Psoas muscle (tissue), 8 donors: ENCODE measurements around the gene RHBDD3. TPM values are rescaled to one million over a fixed set of nuclear protein-coding genes. Genes with fewer than 3 reads are reported as not detected.
"Not testable (repeated sequence)": the region's sequence is repeated elsewhere in the genome, so short reads cannot be mapped to it uniquely, and the experiment has no call there.

Source experiments
- ATAC-seq, 4 donors: fragments of 200-7000 bp; cut with Tn5 transposase; one replicate each; pipeline ENCODE4 v1.9.1; 2020; ENCODE audit warnings: moderate library complexity in 3 of 4, mild to moderate bottlenecking in 2 of 4
- DNase-seq, 2 donors: peaks; one replicate each; pipeline ENCODE4 v3.0.0-alpha.2; 2020
- H3K27ac ChIP-seq: fragments of 200-600 bp; one replicate; pipeline ENCODE4 v1.8.0; 2022
- H3K27me3 ChIP-seq, 3 donors: fragments of 200-600 bp in 1 of 3; one replicate each; pipeline versions ENCODE4 v1.6.1 to v1.8.0; 2013 to 2022; ENCODE audit warnings: low read length in 2 of 3, mild to moderate bottlenecking in 2 of 3, moderate library complexity in 1 of 3; ENCODE audit not compliant: insufficient read depth in 3 of 3
- H3K36me3 ChIP-seq, 2 donors: fragments of 200-600 bp in 1 of 2; one replicate each; pipeline versions ENCODE4 v1.6.1 to v1.8.0; 2013 to 2022; ENCODE audit warnings: low read depth in 1 of 2, mild to moderate bottlenecking in 1 of 2, moderate library complexity in 1 of 2; ENCODE audit not compliant: insufficient read depth in 1 of 2
- H3K4me1 ChIP-seq: fragments of 200-600 bp; one replicate; pipeline ENCODE4 v1.8.0; 2022
- H3K4me3 ChIP-seq: fragments of 200-600 bp; one replicate; pipeline ENCODE4 v1.8.0; 2022; ENCODE audit warnings: mild to moderate bottlenecking
- H3K9me3 ChIP-seq: fragments of 200-600 bp; one replicate; pipeline ENCODE4 v1.8.0; 2022
- CTCF ChIP-seq: fragments of 200-600 bp; IDR thresholded peaks from one replicate; pipeline ENCODE4 v1.8.0; 2022; ENCODE audit warnings: antibody characterized with exemption
- WGBS, 3 donors: extraction: QIAGEN DNeasy Blood & Tissue Kit; methylation state at CpG; one replicate each; pipeline versions ENCODE4 v1.1.6 to v1.1.7; 2013; 5-methylcytosine and 5-hydroxymethylcytosine counted together
- intact Hi-C, 2 donors: fragments of 100-400 bp; cut with DNase I; formaldehyde crosslinking; loops; one replicate each; pipeline versions ENCODE4 v1.11.0 to v1.14.2; 2022
- polyA plus RNA-seq, 3 donors: library from polyadenylated mRNA; stranded (reverse); fragments of 200-250 nt; gene quantifications; one replicate each; pipeline ENCODE4 v1.2.3, GENCODE V29; 2013
- total RNA-seq, 4 donors: library from RNA; stranded (reverse); fragmentation: NEBNext Ultra II Directional in 2 of 4; extraction: Animal tissue kit (Norgen Biotek cat#: 25700) in 2 of 4; gene quantifications; one replicate each; pipeline versions ENCODE4 v1.2.1 to v1.2.4, GENCODE V29; 2021 to 2023
- donor health status: healthy with polysubstance abuse.
- donor health status: DM: no; HTN: no; CAD: no; lungs with moderate emphysema.
- donor health status: Bipolar disorder and iron deficiency.
- donor health status: healthy.
- donor health status: DM: yes; HTN: yes; CAD: no.
- donor health status: DM: no; HTN: no; CAD: no.
- donor health status: DM: no; HTN: no; CAD: no.
- donor health status: DM: yes; HTN: yes; CAD: no.

RHBDD3 gene
- total and polyA plus RNA-seq, 7 donors: 10.6 to 36.5 (median 20.3) TPM

GRCh38 chr22:29253561-29254285, 14.1 kb downstream of the RHBDD3 start:
- no peak for TF ChIP-seq CTCF
- no peak overlapping the region for H3K27ac ChIP-seq
- H3K36me3 ChIP-seq: no peaks in the 10 kb centered on the region
- 66 to 74% (median 69%) methylated on average over 13 to 14 of the region's 14 CpGs for WGBS, 3 donors
- H3K4me1 ChIP-seq: no peaks in the 10 kb centered on the region
- ATAC-seq (no peak), DNase-seq (no peak)
- no peak overlapping the region for H3K4me3 ChIP-seq
- intact Hi-C loops: no loop called here
- no peaks in the 10 kb centered on the region for H3K9me3 ChIP-seq
- no peaks in the 10 kb centered on the region for H3K27me3 ChIP-seq

DNA sequence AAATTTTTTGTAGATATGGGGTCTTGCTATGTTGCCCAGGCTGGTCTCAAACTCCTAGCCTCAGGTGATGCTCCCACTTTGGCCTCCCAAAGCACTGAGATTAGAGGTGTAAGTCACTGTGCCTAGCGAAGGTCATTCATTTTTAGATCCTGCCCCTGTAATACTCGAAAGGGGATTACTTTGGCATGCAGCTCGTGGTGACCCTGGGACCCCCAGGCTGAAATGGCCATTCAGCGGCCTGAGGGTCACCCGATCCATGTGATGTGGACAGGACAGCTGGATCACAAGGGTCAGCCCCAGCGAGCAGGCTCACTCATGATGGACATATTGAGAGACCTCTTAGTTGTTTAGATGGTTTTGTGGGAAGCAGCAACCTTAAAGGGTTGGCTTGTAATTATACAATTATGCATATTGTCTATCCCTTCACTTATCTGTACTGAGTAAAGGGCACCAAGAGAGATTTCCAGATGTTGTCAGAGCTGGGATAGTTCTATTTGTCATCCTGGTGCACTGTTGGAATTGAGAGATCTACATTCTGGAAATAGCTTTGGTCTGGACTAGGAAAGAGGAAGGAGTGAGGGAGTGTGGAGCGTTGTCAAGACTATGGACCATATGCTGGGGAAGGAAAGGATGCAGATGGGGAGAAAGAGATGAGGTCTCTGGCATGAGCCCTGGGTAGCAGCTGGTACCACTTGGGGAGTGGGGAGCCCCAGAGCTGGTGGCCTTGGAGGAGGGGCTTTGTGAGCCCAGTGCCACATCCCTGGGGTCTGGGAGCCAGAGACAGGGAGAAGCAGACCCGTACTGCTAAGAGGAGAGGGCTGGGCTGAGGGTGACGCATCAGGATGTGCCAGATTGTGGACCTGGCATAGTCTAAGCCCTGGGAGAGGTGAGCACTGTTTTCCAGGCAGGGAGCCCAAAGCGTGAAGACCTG, 15.5 kb downstream of the RHBDD3 start:
- Histone ChIP-seq H3K27me3 (no peaks in the 10 kb centered on the region), H3K36me3 (no peaks in the 10 kb centered on the region), H3K27ac (no peak overlapping the region), H3K9me3 (no peaks in the 10 kb centered on the region), H3K4me3 (no peak overlapping the region), H3K4me1 (no peaks in the 10 kb centered on the region)
- no peak for TF ChIP-seq CTCF
- WGBS, 3 donors: 88 to 93% (median 90%) methylated on average over 10 of the region's 10 CpGs
- intact Hi-C loops: no loop called here
- DNase-seq (no peak), ATAC-seq (no peak)

DNA sequence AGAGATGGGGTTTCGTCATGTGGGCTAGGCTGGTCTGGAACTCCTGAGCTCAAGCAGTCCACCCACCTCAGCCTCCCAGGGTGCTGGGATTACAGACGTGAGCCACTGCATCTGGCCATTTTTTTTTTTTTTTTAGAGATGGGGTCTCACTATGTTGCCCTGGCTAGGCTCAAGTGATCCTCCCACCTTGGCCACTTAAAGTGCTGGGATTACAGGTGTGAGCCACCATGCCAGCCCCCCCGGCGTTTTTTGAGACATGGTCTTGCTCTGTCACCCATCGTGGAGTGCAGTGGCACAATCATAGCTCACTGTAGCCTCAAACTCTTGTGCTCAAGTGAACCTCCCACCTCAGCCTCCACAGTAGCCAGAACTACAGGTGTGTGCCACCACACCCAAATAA, 16.5 kb downstream of the RHBDD3 start:
- intact Hi-C loops: no loop called here
- Histone ChIP-seq H3K36me3 (no peaks in the 10 kb centered on the region), H3K9me3 (no peaks in the 10 kb centered on the region), H3K27me3 (no peaks in the 10 kb centered on the region), H3K4me1 (no peaks in the 10 kb centered on the region), H3K4me3 (no peak overlapping the region), H3K27ac (no peak overlapping the region)
- no peak for TF ChIP-seq CTCF
- DNase-seq: no peak
- 93 to 97% (median 93%) methylated on average over 5 of the region's 5 CpGs for WGBS, 3 donors
- no peak for ATAC-seq

DNA sequence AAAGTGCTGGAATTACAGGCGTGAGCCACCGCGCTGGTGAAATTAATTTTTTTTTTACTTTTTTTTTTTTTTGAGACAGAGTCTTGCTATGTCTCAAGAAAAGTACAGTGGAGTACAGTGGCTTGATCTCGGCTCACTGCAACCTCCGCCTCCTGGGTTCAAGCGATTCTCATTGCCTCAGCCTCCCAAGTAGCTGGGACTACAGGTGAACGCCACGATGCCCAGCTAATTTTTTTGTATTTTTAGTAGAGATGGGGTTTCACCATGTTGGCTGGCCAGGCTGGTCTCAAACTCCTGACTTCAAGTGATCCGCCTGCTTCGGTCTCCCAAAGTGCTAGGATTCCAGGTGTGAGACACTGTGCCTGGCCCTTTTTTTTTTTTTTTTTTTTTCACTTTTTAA, 19.9 kb downstream of the RHBDD3 start:
- H3K4me3 ChIP-seq, H3K36me3 ChIP-seq, H3K9me3 ChIP-seq, DNase-seq, H3K27me3 ChIP-seq, H3K27ac ChIP-seq, H3K4me1 ChIP-seq, ATAC-seq: not testable (repeated sequence)
- intact Hi-C loops: loop anchor here (5.0 to 10.0 kb wide), 4 partner anchors 183 to 613 kb away; partner anchors contain the start of gene C22orf31 (in 1 of the 2)
- 96% methylated on average over 10 of the region's 10 CpGs for WGBS, 3 donors
